ENCODE data around the gene CMTM8.

DNA sequence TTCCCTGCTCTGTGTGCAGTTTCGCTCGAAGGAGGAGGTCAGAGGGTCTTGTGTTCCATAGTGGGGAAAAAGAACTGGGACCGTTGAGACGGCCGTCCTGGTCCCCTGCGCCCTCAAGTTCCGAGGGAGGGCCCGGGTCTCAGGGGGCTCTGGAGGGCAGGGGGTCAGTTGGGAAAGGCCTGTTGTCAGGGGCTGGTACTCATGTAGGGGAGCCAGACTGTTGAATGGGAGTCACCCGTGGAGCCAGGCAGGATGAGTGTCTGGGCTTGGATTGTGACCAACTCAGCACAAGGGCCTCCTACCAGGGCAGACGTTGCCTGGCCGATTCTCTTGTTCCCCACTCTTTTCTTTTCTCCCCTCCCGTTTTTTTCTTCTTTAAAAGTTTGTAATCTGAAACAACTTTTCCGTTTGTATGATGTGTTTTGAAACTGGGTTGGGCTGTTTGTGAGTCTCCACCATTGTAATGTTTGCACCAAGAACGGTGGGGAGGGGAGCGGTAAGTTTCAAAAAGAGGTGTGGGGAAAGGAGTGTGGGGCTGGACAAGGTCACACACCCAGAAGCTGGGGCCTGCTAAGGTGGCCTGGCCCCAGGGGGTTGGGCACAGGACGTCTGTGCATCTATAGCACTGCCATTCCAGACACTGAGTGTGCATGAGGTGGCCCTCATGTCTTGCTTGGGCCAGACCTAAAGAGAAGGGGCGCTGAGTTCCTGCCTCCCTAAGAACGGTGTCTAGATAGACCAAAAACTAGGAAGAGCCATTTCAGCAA, 154.2 kb downstream of the CMTM8 start:
- TF ChIP-seq TAF1 (IDR thresholded peaks at IDR 0.05; ENCODE audit: borderline replicate concordance, insufficient read depth, low read length): no peak
- no peak for TF ChIP-seq POLR2AphosphoS5 (IDR thresholded peaks at IDR 0.05; ENCODE audit: low read depth, low read length)
- TF ChIP-seq SIN3A (IDR thresholded peaks at IDR 0.05; ENCODE audit: borderline replicate concordance, insufficient read depth, low read length): no peak
- TF ChIP-seq, protein P1, sequence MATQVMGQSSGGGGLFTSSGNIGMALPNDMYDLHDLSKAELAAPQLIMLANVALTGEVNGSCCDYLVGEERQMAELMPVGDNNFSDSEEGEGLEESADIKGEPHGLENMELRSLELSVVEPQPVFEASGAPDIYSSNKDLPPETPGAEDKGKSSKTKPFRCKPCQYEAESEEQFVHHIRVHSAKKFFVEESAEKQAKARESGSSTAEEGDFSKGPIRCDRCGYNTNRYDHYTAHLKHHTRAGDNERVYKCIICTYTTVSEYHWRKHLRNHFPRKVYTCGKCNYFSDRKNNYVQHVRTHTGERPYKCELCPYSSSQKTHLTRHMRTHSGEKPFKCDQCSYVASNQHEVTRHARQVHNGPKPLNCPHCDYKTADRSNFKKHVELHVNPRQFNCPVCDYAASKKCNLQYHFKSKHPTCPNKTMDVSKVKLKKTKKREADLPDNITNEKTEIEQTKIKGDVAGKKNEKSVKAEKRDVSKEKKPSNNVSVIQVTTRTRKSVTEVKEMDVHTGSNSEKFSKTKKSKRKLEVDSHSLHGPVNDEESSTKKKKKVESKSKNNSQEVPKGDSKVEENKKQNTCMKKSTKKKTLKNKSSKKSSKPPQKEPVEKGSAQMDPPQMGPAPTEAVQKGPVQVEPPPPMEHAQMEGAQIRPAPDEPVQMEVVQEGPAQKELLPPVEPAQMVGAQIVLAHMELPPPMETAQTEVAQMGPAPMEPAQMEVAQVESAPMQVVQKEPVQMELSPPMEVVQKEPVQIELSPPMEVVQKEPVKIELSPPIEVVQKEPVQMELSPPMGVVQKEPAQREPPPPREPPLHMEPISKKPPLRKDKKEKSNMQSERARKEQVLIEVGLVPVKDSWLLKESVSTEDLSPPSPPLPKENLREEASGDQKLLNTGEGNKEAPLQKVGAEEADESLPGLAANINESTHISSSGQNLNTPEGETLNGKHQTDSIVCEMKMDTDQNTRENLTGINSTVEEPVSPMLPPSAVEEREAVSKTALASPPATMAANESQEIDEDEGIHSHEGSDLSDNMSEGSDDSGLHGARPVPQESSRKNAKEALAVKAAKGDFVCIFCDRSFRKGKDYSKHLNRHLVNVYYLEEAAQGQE (IDR thresholded peaks at IDR 0.05; ENCODE audit: insufficient read depth in 1 of 2, low read depth in 2 of 2, low read length in 2 of 2): no peak
